ENCODE data around the gene KLRC3. TPM values are rescaled to one million over a fixed set of nuclear protein-coding genes. Genes with fewer than 3 reads are reported as not detected.
A peak's percentile ranks its signal among the peaks of the same experiment; 100 is the strongest.
"Not testable (repeated sequence)": the region's sequence is repeated elsewhere in the genome, so short reads cannot be mapped to it uniquely, and the experiment has no call there.

KLRC3 gene
- total RNA-seq, 3 donors from 2014 or later (not counting 1 experiment from before 2014, with no cell fraction given): 10.7 to 69.1 (median 49.8) TPM

DNA sequence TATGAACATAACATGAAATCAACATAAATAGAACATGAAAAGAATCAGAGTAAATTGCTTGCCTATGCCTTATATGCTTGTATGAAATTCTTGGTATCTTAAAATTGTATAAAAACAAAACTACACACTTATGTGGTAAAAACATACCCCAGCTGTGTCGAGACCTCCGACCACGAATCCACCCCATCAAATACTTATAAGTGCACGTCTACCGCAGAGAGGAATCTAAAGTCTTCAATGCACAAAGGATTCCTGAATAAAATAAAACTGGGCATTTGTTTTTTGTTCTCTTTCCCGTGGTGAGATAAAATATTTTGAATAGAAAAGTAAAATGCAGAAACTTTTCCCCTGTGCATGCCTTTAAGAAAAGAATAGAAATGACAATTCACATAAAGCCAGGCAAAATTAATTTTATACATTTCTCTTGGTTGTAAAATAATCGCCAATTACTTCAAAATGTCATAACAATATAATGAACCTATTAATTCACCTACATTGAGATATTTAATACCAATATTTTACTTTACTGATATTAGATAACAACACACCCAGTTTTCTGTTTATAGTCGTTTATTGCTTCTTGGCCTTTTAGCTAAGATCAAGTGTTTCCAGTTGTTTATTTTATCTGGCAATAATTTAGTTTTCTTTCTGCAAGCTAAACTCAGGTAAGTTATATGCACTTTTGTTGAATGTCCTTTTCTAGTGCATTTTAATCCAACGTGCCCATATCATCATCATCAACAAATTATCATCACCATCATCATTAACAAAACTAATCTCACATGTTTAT, 31.6 kb downstream of the KLRC3 start:
- no peaks in the 10 kb centered on the region for H3K9me3 ChIP-seq (ENCODE audit: control insufficient read depth, insufficient read depth, low read length)
- peaks cover 42% of the 10 kb centered on the region for H3K36me3 Mint-ChIP-seq
- H3K27ac ChIP-seq (ENCODE audit: low read length): peak overlapping the region; percentile 86
- H3K27me3 ChIP-seq (ENCODE audit: control insufficient read depth, insufficient read depth, low read length): no peaks in the 10 kb centered on the region
- TF ChIP-seq, protein P1, sequence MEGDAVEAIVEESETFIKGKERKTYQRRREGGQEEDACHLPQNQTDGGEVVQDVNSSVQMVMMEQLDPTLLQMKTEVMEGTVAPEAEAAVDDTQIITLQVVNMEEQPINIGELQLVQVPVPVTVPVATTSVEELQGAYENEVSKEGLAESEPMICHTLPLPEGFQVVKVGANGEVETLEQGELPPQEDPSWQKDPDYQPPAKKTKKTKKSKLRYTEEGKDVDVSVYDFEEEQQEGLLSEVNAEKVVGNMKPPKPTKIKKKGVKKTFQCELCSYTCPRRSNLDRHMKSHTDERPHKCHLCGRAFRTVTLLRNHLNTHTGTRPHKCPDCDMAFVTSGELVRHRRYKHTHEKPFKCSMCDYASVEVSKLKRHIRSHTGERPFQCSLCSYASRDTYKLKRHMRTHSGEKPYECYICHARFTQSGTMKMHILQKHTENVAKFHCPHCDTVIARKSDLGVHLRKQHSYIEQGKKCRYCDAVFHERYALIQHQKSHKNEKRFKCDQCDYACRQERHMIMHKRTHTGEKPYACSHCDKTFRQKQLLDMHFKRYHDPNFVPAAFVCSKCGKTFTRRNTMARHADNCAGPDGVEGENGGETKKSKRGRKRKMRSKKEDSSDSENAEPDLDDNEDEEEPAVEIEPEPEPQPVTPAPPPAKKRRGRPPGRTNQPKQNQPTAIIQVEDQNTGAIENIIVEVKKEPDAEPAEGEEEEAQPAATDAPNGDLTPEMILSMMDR (IDR thresholded peaks at IDR 0.05): no peak
- DNase-seq (peak in 1 of 2 donors; percentile 33), ATAC-seq (no peak)
- peaks cover 50 to 67% of the 10 kb centered on the region in 2 donors for H3K4me1 Mint-ChIP-seq
- H3K27ac Mint-ChIP-seq: peak overlapping the region; percentile 89 to 91
- H3K4me3 Mint-ChIP-seq: peak overlapping the region; percentile 86
- H3K9me3 Mint-ChIP-seq: no peaks in the 10 kb centered on the region
- intact Hi-C loops (cut with micrococcal nuclease): no loop called here
- H3K4me3 ChIP-seq (ENCODE audit: low read length): peak overlapping the region; percentile 92
- WGBS (ENCODE audit: insufficient coverage): 11% methylated on average over 6 of the region's 9 CpGs
- peaks cover 51% of the 10 kb centered on the region for H3K36me3 ChIP-seq (ENCODE audit: control insufficient read depth, insufficient read depth, low read length)
- no peaks in the 10 kb centered on the region for H3K27me3 Mint-ChIP-seq (ENCODE audit: low read depth in 2 of 2)
- H3K4me1 ChIP-seq (ENCODE audit: control insufficient read depth, insufficient read depth, low read length): peaks cover 11% of the 10 kb centered on the region

DNA sequence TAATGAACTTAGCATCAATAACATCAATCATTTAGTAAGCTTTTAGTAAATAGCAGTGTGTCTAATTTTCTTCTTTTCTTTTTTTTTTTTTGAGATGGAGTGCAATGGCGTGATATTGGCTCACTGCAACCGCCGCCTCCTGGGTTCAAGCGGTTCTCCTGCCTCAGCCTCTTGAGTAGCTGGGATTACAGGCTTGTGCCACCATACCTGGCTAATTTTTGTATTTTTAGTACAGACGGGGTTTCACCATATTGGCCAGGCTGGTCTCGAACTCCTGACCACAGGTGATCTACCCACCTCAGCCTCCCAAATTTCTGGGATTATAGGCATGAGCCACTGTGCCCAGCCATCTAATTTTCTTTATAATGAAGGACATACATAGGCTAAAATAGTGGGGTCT, 32.9 kb downstream of the KLRC3 start:
- 36% methylated on average over 6 of the region's 6 CpGs for WGBS (ENCODE audit: insufficient coverage)
- DNase-seq: peak in 1 of 2 donors; percentile 1
- Histone ChIP-seq H3K27ac (ENCODE audit: low read length) (peak overlapping the region; percentile 86), H3K36me3 (ENCODE audit: control insufficient read depth, insufficient read depth, low read length) (peaks cover 61% of the 10 kb centered on the region), H3K4me3 (ENCODE audit: low read length) (peak overlapping the region; percentile 92)
- intact Hi-C loops (cut with micrococcal nuclease); H3K9me3 Mint-ChIP-seq; ATAC-seq; H3K27me3 ChIP-seq (ENCODE audit: control insufficient read depth, insufficient read depth, low read length); H3K9me3 ChIP-seq (ENCODE audit: control insufficient read depth, insufficient read depth, low read length); H3K27me3 Mint-ChIP-seq (ENCODE audit: low read depth in 2 of 2); H3K4me1 ChIP-seq (ENCODE audit: control insufficient read depth, insufficient read depth, low read length): not testable (repeated sequence)
- Mint-ChIP-seq H3K4me1 (peaks cover 54 to 70% of the 10 kb centered on the region in 2 donors), H3K4me3 (peak overlapping the region; percentile 86), H3K36me3 (peaks cover 55% of the 10 kb centered on the region), H3K27ac (peak overlapping the region; percentile 89 to 91)

DNA sequence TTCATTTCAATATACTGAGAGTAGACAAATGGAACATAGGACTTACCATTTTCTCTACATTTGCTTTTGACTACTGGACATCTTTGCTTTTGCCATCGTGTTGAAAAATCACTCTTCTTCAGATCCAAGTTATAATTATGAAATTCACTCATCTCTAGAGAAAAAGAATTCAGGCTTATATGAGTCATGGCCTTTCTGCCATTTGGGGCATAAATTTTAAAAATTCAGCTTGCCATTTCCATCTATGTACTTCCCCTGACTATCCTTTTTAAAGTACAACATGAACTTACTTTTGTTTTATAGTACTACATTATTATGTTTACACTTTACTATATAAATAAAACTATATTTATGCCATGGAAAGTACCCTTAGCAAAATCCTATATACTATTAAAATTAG, 33.5 kb downstream of the KLRC3 start:
- H3K4me1 Mint-ChIP-seq: peaks cover 57 to 69% of the 10 kb centered on the region in 2 donors
- H3K4me1 ChIP-seq (ENCODE audit: control insufficient read depth, insufficient read depth, low read length): peaks cover 7% of the 10 kb centered on the region
- intact Hi-C loops (cut with micrococcal nuclease): no loop called here
- TF ChIP-seq, protein P1 (IDR thresholded peaks at IDR 0.05): no peak
- H3K9me3 Mint-ChIP-seq: no peaks in the 10 kb centered on the region
- peaks cover 55% of the 10 kb centered on the region for H3K36me3 Mint-ChIP-seq
- H3K27me3 Mint-ChIP-seq (ENCODE audit: low read depth in 2 of 2): no peaks in the 10 kb centered on the region
- no peaks in the 10 kb centered on the region for H3K9me3 ChIP-seq (ENCODE audit: control insufficient read depth, insufficient read depth, low read length)
- peaks cover 66% of the 10 kb centered on the region for H3K36me3 ChIP-seq (ENCODE audit: control insufficient read depth, insufficient read depth, low read length)
- no peaks in the 10 kb centered on the region for H3K27me3 ChIP-seq (ENCODE audit: control insufficient read depth, insufficient read depth, low read length)
- H3K27ac ChIP-seq (ENCODE audit: low read length): peak overlapping the region; percentile 86
- H3K4me3 ChIP-seq (ENCODE audit: low read length): peak overlapping the region; percentile 92
- ATAC-seq (peak in 1 of 3 donors; percentile 20), DNase-seq (peak in 1 of 2 donors; percentile 4)
- WGBS (ENCODE audit: insufficient coverage): 21% methylated on average over 1 of the region's 1 CpG
- H3K4me3 Mint-ChIP-seq: peak overlapping the region; percentile 86
- H3K27ac Mint-ChIP-seq: peak overlapping the region; percentile 89 to 91

DNA sequence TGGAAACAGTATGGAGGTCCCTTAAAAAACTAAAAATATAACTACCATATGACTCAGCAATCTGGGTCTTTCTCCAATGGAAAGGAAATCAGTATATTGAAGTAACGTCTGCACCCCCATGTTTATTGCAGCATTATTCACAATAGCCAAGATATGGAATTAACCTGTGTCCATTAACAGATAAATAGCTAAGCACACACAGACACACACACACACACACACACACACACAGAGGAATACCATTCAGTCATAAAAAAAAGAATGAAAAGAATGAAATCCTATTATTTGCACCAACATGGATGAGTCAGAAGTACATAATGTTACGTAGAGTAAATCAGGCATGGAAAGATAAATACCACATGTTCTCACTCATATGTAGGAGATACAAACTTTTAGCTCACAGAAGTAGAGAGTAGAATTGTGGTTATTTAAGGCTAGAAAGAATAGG, 35.2 kb downstream of the KLRC3 start:
- peaks cover 16% of the 10 kb centered on the region for H3K4me1 ChIP-seq (ENCODE audit: control insufficient read depth, insufficient read depth, low read length)
- TF ChIP-seq, protein P1 (IDR thresholded peaks at IDR 0.05): no peak
- DNase-seq: no peak
- no peaks in the 10 kb centered on the region for H3K27me3 ChIP-seq (ENCODE audit: control insufficient read depth, insufficient read depth, low read length)
- peaks cover 62% of the 10 kb centered on the region for H3K36me3 Mint-ChIP-seq
- no peaks in the 10 kb centered on the region for H3K9me3 ChIP-seq (ENCODE audit: control insufficient read depth, insufficient read depth, low read length)
- H3K27me3 Mint-ChIP-seq (ENCODE audit: low read depth in 2 of 2): no peaks in the 10 kb centered on the region
- peak overlapping the region; percentile 92 for H3K4me3 ChIP-seq (ENCODE audit: low read length)
- H3K27ac Mint-ChIP-seq: peak overlapping the region; percentile 89 to 91
- ATAC-seq: peak; percentile 53 to 60 (median 60)
- WGBS (ENCODE audit: insufficient coverage): no CpG with 5 or more reads among the region's 2 CpGs
- H3K9me3 Mint-ChIP-seq: no peaks in the 10 kb centered on the region
- peaks cover 83% of the 10 kb centered on the region for H3K36me3 ChIP-seq (ENCODE audit: control insufficient read depth, insufficient read depth, low read length)
- peaks cover 66 to 77% of the 10 kb centered on the region in 2 donors for H3K4me1 Mint-ChIP-seq
- intact Hi-C loops (cut with micrococcal nuclease): loop anchor here (2.0 kb wide), 1 partner anchor 74 kb away; no protein-coding TSS in a partner anchor
- peak overlapping the region; percentile 86 for H3K4me3 Mint-ChIP-seq
- H3K27ac ChIP-seq (ENCODE audit: low read length): peak overlapping the region; percentile 86
